DND-41 (cell line): ENCODE results near the gene JAK1.
A peak's percentile ranks its signal among the peaks of the same experiment; 100 is the strongest.

ENCODE experiments used
- ATAC-seq: fragments of 200-7000 bp; cut with Tn5 transposase; 3 replicates; pipeline ENCODE4 v1.9.1; 2021; ENCODE audit warnings: low read depth; ENCODE audit not compliant: insufficient read depth
- DNase-seq: peaks from one replicate; pipeline ENCODE4 v3.0.0-alpha.2; 2020
- H2AFZ ChIP-seq: 2 replicates; pipeline ENCODE4 v1.6.0; 2012; ENCODE audit warnings: low read depth, low read length
- H3K27ac ChIP-seq: 2 replicates; pipeline ENCODE4 v1.5.1; 2012; ENCODE audit warnings: low read length, inconsistent platforms
- H3K27me3 ChIP-seq: fragments of 200-600 bp; sonication (generic); 2 replicates; pipeline ENCODE4 v1.6.0; 2012; ENCODE audit warnings: low read length, mild to moderate bottlenecking, inconsistent platforms; ENCODE audit not compliant: insufficient read depth, poor library complexity
- H3K36me3 ChIP-seq: 2 replicates; pipeline ENCODE4 v1.5.1; 2012; ENCODE audit warnings: low read length, inconsistent platforms; ENCODE audit not compliant: insufficient read depth
- H3K4me1 ChIP-seq: 2 replicates; pipeline ENCODE4 v1.5.1; 2012; ENCODE audit warnings: mild to moderate bottlenecking, low read length; ENCODE audit not compliant: insufficient read depth
- H3K4me2 ChIP-seq: 2 replicates; pipeline ENCODE4 v1.6.0; 2012; ENCODE audit warnings: mild to moderate bottlenecking, moderate library complexity, low read length, inconsistent platforms; ENCODE audit not compliant: insufficient read depth
- H3K4me3 ChIP-seq, 2 experiments: fragments of 200-600 bp in 1 of 2; shearing (Covaris generic) in 1 of 2; 2 replicates each; pipeline ENCODE4 v1.5.1; 2012 to 2016; ENCODE audit warnings: inconsistent platforms in 2 of 2, low read length in 2 of 2, mild to moderate bottlenecking in 2 of 2, low read depth in 1 of 2, moderate library complexity in 1 of 2
- H3K79me2 ChIP-seq: 2 replicates; pipeline ENCODE4 v1.6.0; 2012; ENCODE audit warnings: low read length, inconsistent platforms; ENCODE audit not compliant: insufficient read depth
- H3K9ac ChIP-seq: 2 replicates; pipeline ENCODE4 v1.6.0; 2012; ENCODE audit warnings: low read depth, mild to moderate bottlenecking, inconsistent platforms, low read length, moderate library complexity
- H3K9me3 ChIP-seq: 2 replicates; pipeline ENCODE4 v1.5.1; 2012; ENCODE audit warnings: low read length, moderate library complexity, mild to moderate bottlenecking, inconsistent platforms; ENCODE audit not compliant: insufficient read depth, severe bottlenecking
- H4K20me1 ChIP-seq: 2 replicates; pipeline ENCODE4 v1.6.0; 2012; ENCODE audit warnings: low read length; ENCODE audit not compliant: insufficient read depth
- EZH2 ChIP-seq: IDR thresholded peaks from 3 replicates; pipeline ENCODE4 v1.6.1; 2012; ENCODE audit warnings: borderline replicate concordance, low read depth, mild to moderate bottlenecking, moderate library complexity, low read length, inconsistent platforms; ENCODE audit not compliant: severe bottlenecking
- TF ChIP-seq, protein P1 (sequence below): IDR thresholded peaks from 2 replicates; pipeline ENCODE4 v1.5.1; 2012; ENCODE audit warnings: borderline replicate concordance, low read length, moderate library complexity, mild to moderate bottlenecking; ENCODE audit not compliant: poor library complexity, severe bottlenecking; ENCODE audit errors: extremely low read depth

The JAK1 gene

DNA sequence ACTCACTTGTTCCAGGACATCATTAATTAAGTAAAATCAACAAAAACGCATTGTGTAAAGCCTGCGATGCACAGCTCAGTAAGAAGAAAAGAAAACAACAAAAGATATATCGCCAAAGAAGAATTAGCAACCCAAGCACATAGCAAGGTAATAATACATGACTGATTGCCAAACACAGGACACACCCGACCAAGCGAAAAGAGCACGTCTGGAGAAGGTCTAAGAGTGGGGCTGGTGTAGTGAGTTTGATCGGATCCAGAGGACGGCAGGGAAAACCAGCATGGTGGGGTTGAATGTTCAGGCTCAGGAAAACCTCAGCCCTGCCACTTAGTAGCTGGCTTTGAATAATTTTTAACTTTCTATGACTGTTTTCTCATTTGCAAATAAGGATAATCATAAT lies 69.8 kb downstream of the JAK1 start:
- Histone ChIP-seq H3K4me3 (no peak overlapping the region), H3K36me3 (no peaks in the 10 kb centered on the region), H2AFZ (no peak overlapping the region), H3K9me3 (no peaks in the 10 kb centered on the region), H3K79me2 (peaks cover 92% of the 10 kb centered on the region), H3K4me1 (no peaks in the 10 kb centered on the region), H4K20me1 (peaks cover 96% of the 10 kb centered on the region), H3K4me2 (no peak overlapping the region), H3K27ac (no peak overlapping the region), H3K27me3 (no peaks in the 10 kb centered on the region), H3K9ac (no peak overlapping the region)
- no peak for DNase-seq
- no peak for ATAC-seq
- TF ChIP-seq, protein P1, sequence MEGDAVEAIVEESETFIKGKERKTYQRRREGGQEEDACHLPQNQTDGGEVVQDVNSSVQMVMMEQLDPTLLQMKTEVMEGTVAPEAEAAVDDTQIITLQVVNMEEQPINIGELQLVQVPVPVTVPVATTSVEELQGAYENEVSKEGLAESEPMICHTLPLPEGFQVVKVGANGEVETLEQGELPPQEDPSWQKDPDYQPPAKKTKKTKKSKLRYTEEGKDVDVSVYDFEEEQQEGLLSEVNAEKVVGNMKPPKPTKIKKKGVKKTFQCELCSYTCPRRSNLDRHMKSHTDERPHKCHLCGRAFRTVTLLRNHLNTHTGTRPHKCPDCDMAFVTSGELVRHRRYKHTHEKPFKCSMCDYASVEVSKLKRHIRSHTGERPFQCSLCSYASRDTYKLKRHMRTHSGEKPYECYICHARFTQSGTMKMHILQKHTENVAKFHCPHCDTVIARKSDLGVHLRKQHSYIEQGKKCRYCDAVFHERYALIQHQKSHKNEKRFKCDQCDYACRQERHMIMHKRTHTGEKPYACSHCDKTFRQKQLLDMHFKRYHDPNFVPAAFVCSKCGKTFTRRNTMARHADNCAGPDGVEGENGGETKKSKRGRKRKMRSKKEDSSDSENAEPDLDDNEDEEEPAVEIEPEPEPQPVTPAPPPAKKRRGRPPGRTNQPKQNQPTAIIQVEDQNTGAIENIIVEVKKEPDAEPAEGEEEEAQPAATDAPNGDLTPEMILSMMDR: no peak
- no peak for TF ChIP-seq EZH2

DNA sequence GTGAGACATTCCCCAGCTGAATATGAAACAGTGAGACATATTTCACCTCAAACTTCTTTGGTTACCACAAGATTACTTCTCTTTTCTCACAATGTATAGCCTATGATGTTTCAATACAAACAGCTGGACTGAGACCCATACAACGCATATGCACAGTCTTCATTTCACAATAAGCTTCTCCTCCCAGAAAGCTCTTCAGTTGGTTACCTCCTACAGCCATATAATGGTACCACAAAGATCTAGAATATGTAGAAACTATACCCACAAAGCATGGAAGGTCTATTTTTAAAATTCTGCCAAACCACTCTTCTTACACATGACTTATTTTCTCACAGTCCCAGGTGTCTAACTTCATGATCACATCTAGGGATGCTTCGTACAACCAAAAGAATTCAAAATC lies 70.8 kb downstream of the JAK1 start:
- Histone ChIP-seq H3K27ac (no peak overlapping the region), H3K36me3 (no peaks in the 10 kb centered on the region), H3K79me2 (peaks cover 93% of the 10 kb centered on the region), H3K4me3 (no peak overlapping the region), H3K9me3 (no peaks in the 10 kb centered on the region), H2AFZ (no peak overlapping the region), H4K20me1 (peaks cover 95% of the 10 kb centered on the region), H3K9ac (no peak overlapping the region), H3K27me3 (no peaks in the 10 kb centered on the region), H3K4me2 (no peak overlapping the region), H3K4me1 (no peaks in the 10 kb centered on the region)
- DNase-seq: no peak
- TF ChIP-seq, protein P1: no peak
- no peak for TF ChIP-seq EZH2
- 0 out of 3 replicates have a peak, but pooled peaks have one; percentile 29 for ATAC-seq

DNA sequence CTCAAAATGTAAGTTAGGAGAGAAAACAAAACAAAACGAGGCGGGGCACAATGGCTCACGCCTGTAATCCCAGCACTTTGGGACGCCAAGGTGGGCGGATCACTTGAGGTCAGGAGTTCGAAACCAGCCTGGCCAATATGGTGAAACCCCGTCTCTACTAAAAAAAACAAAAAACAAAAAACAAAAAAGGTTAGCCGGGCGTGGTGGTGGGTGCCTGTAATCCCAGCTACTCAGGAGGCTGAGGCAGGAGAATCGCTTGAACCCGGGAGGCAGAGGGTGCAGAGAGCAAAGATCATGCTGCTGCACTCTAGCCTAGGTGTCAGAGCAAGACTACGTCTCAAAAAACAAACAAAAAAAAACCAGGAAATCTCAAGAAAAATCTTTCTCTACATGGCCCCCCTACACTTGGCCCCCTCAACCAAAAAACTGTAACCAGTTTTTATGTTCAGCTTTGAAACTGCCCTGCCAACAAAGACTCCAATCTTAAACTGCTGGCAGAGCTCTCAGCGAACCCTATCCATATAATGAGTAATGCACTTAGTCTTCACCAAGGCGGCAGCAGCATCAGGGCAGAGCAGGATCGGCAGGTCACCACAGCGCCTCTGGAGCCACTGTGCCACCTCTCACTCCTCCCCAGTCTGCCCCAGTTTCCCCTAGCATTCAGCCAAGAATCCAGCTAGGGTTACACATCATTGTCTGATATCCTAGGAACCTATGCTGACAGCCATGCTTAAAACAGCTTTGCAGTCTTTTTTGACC lies 71.7 kb downstream of the JAK1 start:
- ATAC-seq: no peak
- H3K27me3 ChIP-seq: no peaks in the 10 kb centered on the region
- H3K36me3 ChIP-seq: no peaks in the 10 kb centered on the region
- H3K4me3 ChIP-seq: no peak overlapping the region
- no peak overlapping the region for H3K4me2 ChIP-seq
- H3K9ac ChIP-seq: no peak overlapping the region
- no peak overlapping the region for H3K27ac ChIP-seq
- H4K20me1 ChIP-seq: peaks cover 93% of the 10 kb centered on the region
- no peak overlapping the region for H2AFZ ChIP-seq
- no peaks in the 10 kb centered on the region for H3K4me1 ChIP-seq
- DNase-seq: no peak
- TF ChIP-seq, protein P1: no peak
- no peak for TF ChIP-seq EZH2
- H3K79me2 ChIP-seq: peaks cover 94% of the 10 kb centered on the region
- no peaks in the 10 kb centered on the region for H3K9me3 ChIP-seq
